Trophoblast cell (in vitro differentiated cells and primary cell): ENCODE data around the gene KRT83. TPM values are rescaled to one million over a fixed set of nuclear protein-coding genes. Genes with fewer than 3 reads are reported as not detected.

ENCODE experiments used
- DNase-seq, 2 donors: peaks; one replicate each; pipeline ENCODE4 v3.0.0-alpha.2; 2016
- H2AFZ ChIP-seq: 2 replicates; pipeline ENCODE4 v1.6.1; 2013; ENCODE audit warnings: low read length, moderate library complexity, mild to moderate bottlenecking; ENCODE audit not compliant: insufficient read depth, poor library complexity
- H2AK5ac ChIP-seq: 2 replicates; pipeline ENCODE4 v1.6.1; 2013; ENCODE audit warnings: mild to moderate bottlenecking, low read length
- H2BK120ac ChIP-seq: 2 replicates; pipeline ENCODE4 v1.6.1; 2013; ENCODE audit warnings: low read length, mild to moderate bottlenecking, moderate library complexity; ENCODE audit not compliant: insufficient read depth, poor library complexity
- H2BK12ac ChIP-seq: 2 replicates; pipeline ENCODE4 v1.6.1; 2013; ENCODE audit warnings: mild to moderate bottlenecking, low read length, moderate library complexity
- H2BK5ac ChIP-seq: 2 replicates; pipeline ENCODE4 v1.6.1; 2013; ENCODE audit warnings: low read length, low read depth, moderate library complexity, mild to moderate bottlenecking; ENCODE audit not compliant: poor library complexity
- H3K14ac ChIP-seq: 2 replicates; pipeline ENCODE4 v1.6.1; 2013; ENCODE audit warnings: mild to moderate bottlenecking, low read length
- H3K18ac ChIP-seq: 2 replicates; pipeline ENCODE4 v1.6.1; 2013; ENCODE audit warnings: mild to moderate bottlenecking, low read length
- H3K23ac ChIP-seq: 2 replicates; pipeline ENCODE4 v1.6.1; 2013; ENCODE audit warnings: low read length
- H3K27ac ChIP-seq: 2 replicates; pipeline ENCODE4 v1.5.1; 2013; ENCODE audit warnings: low read depth, mild to moderate bottlenecking, inconsistent platforms, low read length, moderate library complexity
- H3K27me3 ChIP-seq: 2 replicates; pipeline ENCODE4 v1.6.1; 2013; ENCODE audit warnings: inconsistent platforms, mild to moderate bottlenecking, low read length, moderate library complexity; ENCODE audit not compliant: insufficient read depth
- H3K36me3 ChIP-seq, 2 experiments: 1 replicate in 1 of 2; 2 replicates in 1 of 2; pipeline ENCODE4 v1.6.1; 2013; ENCODE audit warnings: low read length in 2 of 2, mild to moderate bottlenecking in 2 of 2, moderate library complexity in 1 of 2; ENCODE audit not compliant: insufficient read depth in 2 of 2, control insufficient read depth in 1 of 2
- H3K4ac ChIP-seq: 2 replicates; pipeline ENCODE4 v1.6.1; 2013; ENCODE audit warnings: low read depth, mild to moderate bottlenecking, low read length, moderate library complexity
- H3K4me1 ChIP-seq, 2 experiments: 1 replicate in 1 of 2; 2 replicates in 1 of 2; pipeline ENCODE4 v1.6.1; 2013; ENCODE audit warnings: low read length in 2 of 2, mild to moderate bottlenecking in 2 of 2, moderate library complexity in 1 of 2; ENCODE audit not compliant: insufficient read depth in 2 of 2, control insufficient read depth in 1 of 2
- H3K4me2 ChIP-seq: 2 replicates; pipeline ENCODE4 v1.6.1; 2013; ENCODE audit warnings: inconsistent platforms, mild to moderate bottlenecking, low read length, moderate library complexity
- H3K4me3 ChIP-seq: 2 replicates; pipeline ENCODE4 v1.5.1; 2013; ENCODE audit warnings: mild to moderate bottlenecking, low read depth, low read length, inconsistent platforms
- H3K79me1 ChIP-seq: one replicate; pipeline ENCODE4 v1.6.1; 2013; ENCODE audit warnings: low read length
- H3K79me2 ChIP-seq: 2 replicates; pipeline ENCODE4 v1.6.1; 2013; ENCODE audit warnings: low read length, mild to moderate bottlenecking; ENCODE audit not compliant: control insufficient read depth, insufficient read depth, poor library complexity
- H3K9ac ChIP-seq: 2 replicates; pipeline ENCODE4 v1.6.1; 2013; ENCODE audit warnings: mild to moderate bottlenecking, low read length
- H3K9me3 ChIP-seq: 2 replicates; pipeline ENCODE4 v1.6.1; 2013; ENCODE audit warnings: low read depth, mild to moderate bottlenecking, control low read depth, inconsistent platforms, low read length; ENCODE audit not compliant: insufficient read depth
- H4K12ac ChIP-seq: 2 replicates; pipeline ENCODE4 v1.6.1; 2013; ENCODE audit warnings: low read depth, mild to moderate bottlenecking, low read length, moderate library complexity
- H4K8ac ChIP-seq: 2 replicates; pipeline ENCODE4 v1.6.1; 2013; ENCODE audit warnings: low read depth, mild to moderate bottlenecking, low read length, moderate library complexity
- H4K91ac ChIP-seq: one replicate; pipeline ENCODE4 v1.6.1; 2013; ENCODE audit warnings: low read depth, mild to moderate bottlenecking, low read length, moderate library complexity
- WGBS: extraction: QIAGEN DNeasy Blood & Tissue Kit; methylation state at CpG from one replicate; pipeline ENCODE4 v1.1.7; 2013; ENCODE audit warnings: missing lambda C conversion rate; ENCODE audit not compliant: insufficient read length, insufficient coverage; ENCODE audit errors: extremely low coverage; 5-methylcytosine and 5-hydroxymethylcytosine counted together
- polyA plus RNA-seq: library from polyadenylated mRNA; stranded (reverse); fragments of 200-250 nt; gene quantifications from 2 replicates; pipeline ENCODE4 v1.2.3, GENCODE V29; 2013

The KRT83 gene
- polyA plus RNA-seq = not detected in 2 replicates

- no peak within 1 kb of the TSS for H2AK5ac ChIP-seq
- H3K36me3 ChIP-seq = no peaks in the 10 kb centered on the region
- H2BK12ac ChIP-seq = no peak within 1 kb of the TSS
- H3K79me2 ChIP-seq = no peaks in the 10 kb centered on the region
- H3K18ac ChIP-seq = no peak within 1 kb of the TSS
- no peak within 1 kb of the TSS for H3K4me2 ChIP-seq
- H2BK120ac ChIP-seq = no peak within 1 kb of the TSS
- H3K79me1 ChIP-seq = no peaks in the 10 kb centered on the region
- H2BK5ac ChIP-seq = no peak within 1 kb of the TSS
- H2AFZ ChIP-seq = no peak within 1 kb of the TSS
- H3K4me3 ChIP-seq = no peak within 1 kb of the TSS
- H4K91ac ChIP-seq = no peak within 1 kb of the TSS
- no peak within 1 kb of the TSS for H4K8ac ChIP-seq
- H3K23ac ChIP-seq = no peak within 1 kb of the TSS
- no peak within 1 kb of the TSS for H4K12ac ChIP-seq
- no CpG with 5 or more reads among the region's 35 CpGs for WGBS
- H3K4me1 ChIP-seq = no peaks in the 10 kb centered on the region
- DNase-seq = no peak
- no peaks in the 10 kb centered on the region for H3K27me3 ChIP-seq
- H3K9me3 ChIP-seq = peaks cover 2% of the 10 kb centered on the region
- no peak within 1 kb of the TSS for H3K4ac ChIP-seq
- no peak within 1 kb of the TSS for H3K27ac ChIP-seq
- H3K14ac ChIP-seq = no peak within 1 kb of the TSS
- H3K9ac ChIP-seq = peak within 1 kb of the TSS; percentile 19
Observed at GRCh38 chr12:52320784-52321400, at the start of gene KRT83. TSS of gene KRT83 (minus strand) at chr12:52321398. CDS start at chr12:52321335, 63 bp downstream.

- Histone ChIP-seq H3K18ac (no peak overlapping the region), H3K9ac (no peak overlapping the region), H3K4ac (no peak overlapping the region), H3K9me3 (peaks cover 2% of the 10 kb centered on the region), H3K79me1 (no peaks in the 10 kb centered on the region), H2BK120ac (no peak overlapping the region), H2AFZ (no peak overlapping the region), H3K27ac (no peak overlapping the region), H2AK5ac (no peak overlapping the region), H3K79me2 (no peaks in the 10 kb centered on the region), H2BK12ac (no peak overlapping the region), H3K14ac (no peak overlapping the region), H4K8ac (no peak overlapping the region), H4K91ac (no peak overlapping the region), H3K36me3 (no peaks in the 10 kb centered on the region), H2BK5ac (no peak overlapping the region), H3K23ac (no peak overlapping the region), H3K4me1 (no peaks in the 10 kb centered on the region), H4K12ac (no peak overlapping the region), H3K4me2 (no peak overlapping the region), H3K27me3 (no peaks in the 10 kb centered on the region), H3K4me3 (no peak overlapping the region)
- WGBS = no CpG with 5 or more reads among the region's 6 CpGs
- DNase-seq = no peak
Observed at GRCh38 chr12:52369809-52370208, 48.6 kb upstream of the KRT83 start.

GRCh38 chr12:52369211-52369610 is 48.0 kb upstream of the KRT83 start:
- Histone ChIP-seq H3K4me3 (no peak overlapping the region), H4K8ac (no peak overlapping the region), H3K79me2 (no peaks in the 10 kb centered on the region), H2BK12ac (no peak overlapping the region), H2AK5ac (no peak overlapping the region), H3K79me1 (no peaks in the 10 kb centered on the region), H3K9ac (no peak overlapping the region), H3K4ac (no peak overlapping the region), H3K23ac (no peak overlapping the region), H3K36me3 (no peaks in the 10 kb centered on the region), H3K4me1 (no peaks in the 10 kb centered on the region), H3K18ac (no peak overlapping the region), H3K14ac (no peak overlapping the region), H3K9me3 (peaks cover 2% of the 10 kb centered on the region), H2BK5ac (no peak overlapping the region), H4K91ac (no peak overlapping the region), H3K27me3 (no peaks in the 10 kb centered on the region), H4K12ac (no peak overlapping the region), H2BK120ac (no peak overlapping the region), H3K4me2 (no peak overlapping the region), H3K27ac (no peak overlapping the region), H2AFZ (no peak overlapping the region)
- no peak for DNase-seq
- WGBS = no CpG with 5 or more reads among the region's 3 CpGs

- Histone ChIP-seq H3K14ac (no peak overlapping the region), H4K12ac (no peak overlapping the region), H3K79me2 (no peaks in the 10 kb centered on the region), H3K36me3 (no peaks in the 10 kb centered on the region), H3K27ac (no peak overlapping the region), H3K9ac (no peak overlapping the region), H4K91ac (no peak overlapping the region), H2BK5ac (no peak overlapping the region), H2AFZ (no peak overlapping the region), H3K4me1 (no peaks in the 10 kb centered on the region), H3K18ac (no peak overlapping the region), H3K79me1 (no peaks in the 10 kb centered on the region), H3K4me3 (no peak overlapping the region), H2AK5ac (no peak overlapping the region), H3K9me3 (peaks cover 2% of the 10 kb centered on the region), H3K4ac (no peak overlapping the region), H3K23ac (no peak overlapping the region), H2BK120ac (no peak overlapping the region), H4K8ac (no peak overlapping the region), H2BK12ac (no peak overlapping the region), H3K4me2 (no peak overlapping the region), H3K27me3 (no peaks in the 10 kb centered on the region)
- no CpG with 5 or more reads among the region's 3 CpGs for WGBS
- DNase-seq = no peak
Observed at GRCh38 chr12:52368508-52368907, 47.3 kb upstream of the KRT83 start.
